Measurements from ENCODE around the gene ERBB2.
"Not testable (repeated sequence)": the region's sequence is repeated elsewhere in the genome, so short reads cannot be mapped to it uniquely, and the experiment has no call there.

Gene ERBB2

GRCh38 chr17:39679521-39680192 is 20.2 kb upstream of the ERBB2 start:
- no peak for FAIRE-seq

- FAIRE-seq, result no peak
Measured at GRCh38 chr17:39683295-39683939, 16.4 kb upstream of the ERBB2 start.

- no peak for FAIRE-seq
Measured at GRCh38 chr17:39684369-39685192, 15.3 kb upstream of the ERBB2 start.

- FAIRE-seq, result no peak
Measured at GRCh38 chr17:39687101-39687545, 12.7 kb upstream of the ERBB2 start.

- no peak for FAIRE-seq
Measured at GRCh38 chr17:39687546-39688474, 12.1 kb upstream of the ERBB2 start, which contains the start of gene PGAP3. Gene PGAP3, minus strand, starts transcription at chr17:39688057. Its CDS starts 43 bp downstream, at chr17:39688014.

- no peak for FAIRE-seq
Measured at GRCh38 chr17:39688475-39688835, 11.4 kb upstream of the ERBB2 start.

GRCh38 chr17:39688945-39689344 is 10.9 kb upstream of the ERBB2 start:
- FAIRE-seq, result no peak

GRCh38 chr17:39694593-39694992 is 5.3 kb upstream of the ERBB2 start:
- no peak for FAIRE-seq

GRCh38 chr17:39695089-39695474 is 4.8 kb upstream of the ERBB2 start:
- FAIRE-seq, result no peak

GRCh38 chr17:39696731-39697130 is 3.1 kb upstream of the ERBB2 start:
- FAIRE-seq, result no peak

GRCh38 chr17:39697961-39698360 is 1.9 kb upstream of the ERBB2 start:
- FAIRE-seq, result no peak

GRCh38 chr17:39699157-39699817 is 577 bp upstream of the ERBB2 start:
- not testable (repeated sequence) for FAIRE-seq

GRCh38 chr17:39700148-39700987 is 504 bp downstream of the ERBB2 start:
- no peak for FAIRE-seq

- no peak for FAIRE-seq
Measured at GRCh38 chr17:39701012-39701783, 1.3 kb downstream of the ERBB2 start.

GRCh38 chr17:39701784-39702422 is 2.0 kb downstream of the ERBB2 start:
- no peak for FAIRE-seq

GRCh38 chr17:39702901-39703893 is 3.3 kb downstream of the ERBB2 start:
- no peak for FAIRE-seq

GRCh38 chr17:39703913-39704312 is 4.0 kb downstream of the ERBB2 start:
- no peak for FAIRE-seq

- no peak for FAIRE-seq
Measured at GRCh38 chr17:39704821-39705551, 5.1 kb downstream of the ERBB2 start.

All from endometrium (tissue), 2 donors.